Astrocyte of the cerebellum (primary cell): ENCODE results near the gene GSS.

Experiments
- DNase-seq: peaks from one replicate; pipeline ENCODE4 v3.0.0-alpha.2; 2011; ENCODE audit warnings: low read depth
- H3K4me3 ChIP-seq: 2 replicates; pipeline ENCODE4 v1.5.1; 2011; ENCODE audit warnings: mild to moderate bottlenecking, low read depth, low read length, moderate library complexity
- CTCF ChIP-seq: IDR thresholded peaks from 2 replicates; pipeline ENCODE4 v1.5.1; 2012; ENCODE audit warnings: low read length, low read depth, moderate library complexity, mild to moderate bottlenecking; ENCODE audit errors: missing control alignments
- in situ Hi-C: cut with HindIII; loops from 2 replicates; pipeline ENCODE4 v1.10.0; 2017; ENCODE audit warnings: low sequenced_read_pairs

The GSS gene

GRCh38 chr20:34951252-34951651, 4.4 kb downstream of the GSS start:
- in situ Hi-C loops = no loop called here
- TF ChIP-seq CTCF = no peak
- no peak for DNase-seq
- H3K4me3 ChIP-seq = no peak overlapping the region

GRCh38 chr20:34949120-34949519, 6.5 kb downstream of the GSS start:
- no peak for TF ChIP-seq CTCF
- in situ Hi-C loops = no loop called here
- H3K4me3 ChIP-seq = no peak overlapping the region
- no peak for DNase-seq

GRCh38 chr20:34948030-34948429, 7.6 kb downstream of the GSS start:
- H3K4me3 ChIP-seq = no peak overlapping the region
- no peak for TF ChIP-seq CTCF
- in situ Hi-C loops = no loop called here
- DNase-seq = no peak

- TF ChIP-seq CTCF = no peak
- no peak overlapping the region for H3K4me3 ChIP-seq
- no peak for DNase-seq
- in situ Hi-C loops = no loop called here
These were observed 8.3 kb downstream of the GSS start for GRCh38 chr20:34947336-34947735.

GRCh38 chr20:34946661-34947060, 8.9 kb downstream of the GSS start:
- no peak for TF ChIP-seq CTCF
- no peak overlapping the region for H3K4me3 ChIP-seq
- in situ Hi-C loops = no loop called here
- no peak for DNase-seq

- no peak overlapping the region for H3K4me3 ChIP-seq
- no peak for TF ChIP-seq CTCF
- DNase-seq = no peak
- in situ Hi-C loops = no loop called here
These were observed 10.1 kb downstream of the GSS start for GRCh38 chr20:34945315-34946077.
